NOMO-1 (cell line): ENCODE data around the gene ABCC10.
"Not testable (repeated sequence)": the region's sequence is repeated elsewhere in the genome, so short reads cannot be mapped to it uniquely, and the experiment has no call there.

Source experiments
- DNase-seq, 2 experiments: peaks; one replicate each; lab custom pipeline; 2025; ENCODE audit not compliant: unreplicated experiment in 2 of 2; lab: John Stamatoyannopoulos, UW

The ABCC10 gene, protein sequence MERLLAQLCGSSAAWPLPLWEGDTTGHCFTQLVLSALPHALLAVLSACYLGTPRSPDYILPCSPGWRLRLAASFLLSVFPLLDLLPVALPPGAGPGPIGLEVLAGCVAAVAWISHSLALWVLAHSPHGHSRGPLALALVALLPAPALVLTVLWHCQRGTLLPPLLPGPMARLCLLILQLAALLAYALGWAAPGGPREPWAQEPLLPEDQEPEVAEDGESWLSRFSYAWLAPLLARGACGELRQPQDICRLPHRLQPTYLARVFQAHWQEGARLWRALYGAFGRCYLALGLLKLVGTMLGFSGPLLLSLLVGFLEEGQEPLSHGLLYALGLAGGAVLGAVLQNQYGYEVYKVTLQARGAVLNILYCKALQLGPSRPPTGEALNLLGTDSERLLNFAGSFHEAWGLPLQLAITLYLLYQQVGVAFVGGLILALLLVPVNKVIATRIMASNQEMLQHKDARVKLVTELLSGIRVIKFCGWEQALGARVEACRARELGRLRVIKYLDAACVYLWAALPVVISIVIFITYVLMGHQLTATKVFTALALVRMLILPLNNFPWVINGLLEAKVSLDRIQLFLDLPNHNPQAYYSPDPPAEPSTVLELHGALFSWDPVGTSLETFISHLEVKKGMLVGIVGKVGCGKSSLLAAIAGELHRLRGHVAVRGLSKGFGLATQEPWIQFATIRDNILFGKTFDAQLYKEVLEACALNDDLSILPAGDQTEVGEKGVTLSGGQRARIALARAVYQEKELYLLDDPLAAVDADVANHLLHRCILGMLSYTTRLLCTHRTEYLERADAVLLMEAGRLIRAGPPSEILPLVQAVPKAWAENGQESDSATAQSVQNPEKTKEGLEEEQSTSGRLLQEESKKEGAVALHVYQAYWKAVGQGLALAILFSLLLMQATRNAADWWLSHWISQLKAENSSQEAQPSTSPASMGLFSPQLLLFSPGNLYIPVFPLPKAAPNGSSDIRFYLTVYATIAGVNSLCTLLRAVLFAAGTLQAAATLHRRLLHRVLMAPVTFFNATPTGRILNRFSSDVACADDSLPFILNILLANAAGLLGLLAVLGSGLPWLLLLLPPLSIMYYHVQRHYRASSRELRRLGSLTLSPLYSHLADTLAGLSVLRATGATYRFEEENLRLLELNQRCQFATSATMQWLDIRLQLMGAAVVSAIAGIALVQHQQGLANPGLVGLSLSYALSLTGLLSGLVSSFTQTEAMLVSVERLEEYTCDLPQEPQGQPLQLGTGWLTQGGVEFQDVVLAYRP (N-terminal part only)

DNA sequence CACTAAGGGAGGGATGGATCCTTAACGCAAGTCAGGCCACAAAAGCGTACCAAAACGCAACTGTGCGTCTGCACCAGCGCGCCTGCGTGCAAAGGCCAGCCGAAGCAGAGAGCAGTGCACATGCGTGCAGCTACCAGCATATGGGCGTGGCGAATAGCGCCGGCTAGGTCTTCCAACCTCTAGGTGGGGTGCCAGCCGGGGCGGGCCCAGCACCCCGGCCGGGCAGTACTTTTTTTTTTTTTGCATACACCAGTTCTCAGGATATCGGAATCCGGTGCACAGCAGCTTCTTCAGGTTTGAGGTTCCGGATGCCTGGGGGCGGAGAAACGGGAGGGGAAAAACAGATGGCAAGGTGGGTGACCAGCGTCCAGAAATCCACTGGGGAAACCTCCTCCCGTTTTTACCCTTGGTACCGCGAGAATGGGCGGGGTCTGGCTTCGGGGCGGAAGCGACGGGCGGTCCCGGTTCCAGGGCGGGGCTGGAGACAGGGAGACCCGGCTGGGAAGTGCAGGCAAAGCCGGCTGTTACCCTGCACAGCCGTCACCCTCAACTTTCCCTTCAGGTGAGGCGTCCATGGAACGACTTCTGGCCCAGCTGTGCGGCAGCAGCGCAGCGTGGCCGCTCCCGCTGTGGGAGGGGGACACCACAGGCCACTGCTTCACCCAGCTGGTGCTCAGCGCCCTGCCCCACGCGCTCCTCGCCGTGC, at the start of gene ABCC10:
Gene ABCC10, plus strand, starts transcription at position 136 of the 706 bp plus-strand sequence. Its CDS starts 438 bp downstream, at position 574.
- peak; percentile 94 for DNase-seq

DNA sequence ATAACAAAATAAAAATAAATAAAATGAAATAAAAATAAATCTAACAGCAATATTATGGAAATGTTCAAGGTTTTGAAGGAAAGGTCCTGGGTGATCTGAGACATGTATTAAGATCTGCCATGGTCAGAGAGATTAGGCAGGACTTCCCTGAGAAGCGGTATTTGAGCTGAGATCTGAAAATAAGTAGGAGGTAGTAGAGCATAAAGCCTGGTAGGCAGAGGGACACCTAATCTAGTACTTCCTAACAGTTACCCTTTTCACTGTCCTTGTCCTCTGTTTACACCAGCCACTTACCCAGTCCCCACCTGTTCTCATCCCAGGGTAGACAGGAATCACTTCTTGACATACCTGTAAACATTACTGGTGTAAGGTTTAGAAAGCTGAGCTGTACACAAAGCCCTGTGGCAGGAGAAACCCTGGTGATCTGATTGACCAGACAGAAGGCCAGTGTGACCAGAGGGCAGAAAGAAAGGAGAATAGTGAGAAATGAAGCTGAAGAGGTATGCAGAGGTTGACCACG, 49.6 kb upstream of the ABCC10 start:
- DNase-seq: no peak

DNA sequence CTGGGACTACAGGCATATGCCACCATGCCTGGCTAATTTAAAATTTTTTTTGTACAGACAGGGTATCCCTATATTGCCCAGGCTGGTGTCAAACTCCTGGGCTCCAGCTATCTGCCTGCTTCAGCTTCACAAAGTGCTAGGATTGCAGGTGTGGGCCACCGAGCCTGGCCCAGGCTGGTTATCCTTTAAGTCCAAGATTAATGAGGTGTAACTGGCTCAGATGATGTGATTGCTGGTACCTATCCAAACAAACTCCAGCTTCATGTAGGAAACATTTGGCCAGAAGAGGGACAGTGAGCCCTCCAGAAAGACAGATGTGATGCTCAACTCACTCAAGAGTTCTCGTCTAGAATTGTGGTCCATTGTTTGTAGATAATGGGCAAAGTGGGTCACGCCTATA, 48.7 kb upstream of the ABCC10 start:
- no peak for DNase-seq

DNA sequence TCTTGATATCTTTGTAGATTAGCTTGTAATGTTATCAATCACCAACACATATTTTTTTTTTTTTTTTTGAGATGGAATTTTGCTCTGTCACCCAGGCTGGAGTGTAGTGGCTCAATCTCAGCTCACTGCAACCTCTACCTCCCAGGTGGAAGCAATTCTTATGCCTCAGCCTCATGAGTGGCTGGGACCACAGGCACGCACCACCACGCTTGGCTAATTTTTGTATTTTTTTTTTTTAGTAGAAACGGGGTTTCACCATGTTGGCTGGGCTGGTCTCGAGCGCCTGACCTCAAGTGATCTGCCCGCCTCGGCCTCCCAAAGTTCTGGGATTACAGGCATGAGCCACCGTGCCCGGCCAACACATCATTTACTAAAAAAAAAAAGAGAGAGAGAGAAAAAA, 46.5 kb upstream of the ABCC10 start:
- DNase-seq: not testable (repeated sequence)

DNA sequence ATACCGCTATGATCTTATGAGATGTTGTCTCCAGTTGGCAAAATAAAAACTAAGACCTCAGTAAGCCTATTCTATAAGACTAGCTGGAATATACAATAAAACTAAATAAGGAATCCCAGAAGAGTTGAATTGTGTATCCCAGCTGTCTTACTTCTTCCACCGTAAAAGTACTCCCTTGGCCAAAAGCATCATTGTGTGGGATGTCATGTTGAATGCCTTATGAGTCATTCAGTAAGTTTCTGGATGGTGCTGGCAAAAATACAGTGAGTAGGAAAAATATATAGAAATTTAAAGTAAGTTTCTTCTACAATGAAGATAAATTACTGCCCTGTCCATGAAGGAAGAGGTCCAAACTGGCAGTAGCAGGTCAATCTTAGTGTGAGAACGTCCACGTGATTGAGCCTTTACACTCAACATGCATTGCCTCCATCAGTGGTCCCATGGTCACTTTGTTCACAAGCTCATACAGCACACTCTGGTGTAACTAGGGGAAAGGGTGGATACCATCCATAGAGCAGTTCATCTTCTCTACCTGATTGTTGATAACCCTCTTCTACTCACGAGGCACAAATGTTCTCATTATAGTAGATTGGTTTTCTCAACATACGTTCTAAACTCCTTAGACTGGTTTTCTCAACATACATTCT, 44.2 kb upstream of the ABCC10 start:
- DNase-seq: no peak

DNA sequence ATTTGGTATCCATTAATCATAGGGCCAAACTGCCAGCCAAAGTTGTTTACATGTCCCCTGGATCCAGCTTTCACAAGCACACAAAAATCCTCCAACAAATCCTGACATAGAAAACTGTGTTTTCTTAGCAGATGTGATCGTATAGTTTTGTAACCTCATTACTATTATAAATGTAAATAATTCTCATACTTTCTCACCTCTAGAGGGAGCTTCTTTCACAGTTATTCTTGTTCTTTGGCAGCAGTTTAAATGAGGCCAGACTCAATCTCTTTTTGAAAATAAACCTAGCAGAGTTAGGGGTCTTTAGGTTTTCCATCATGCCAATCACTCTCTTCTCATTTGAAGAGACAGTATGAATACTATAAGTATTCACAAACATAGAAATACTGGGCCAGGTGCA, 40.8 kb upstream of the ABCC10 start:
- peak in 1 of 2 experiments; percentile 28 for DNase-seq

DNA sequence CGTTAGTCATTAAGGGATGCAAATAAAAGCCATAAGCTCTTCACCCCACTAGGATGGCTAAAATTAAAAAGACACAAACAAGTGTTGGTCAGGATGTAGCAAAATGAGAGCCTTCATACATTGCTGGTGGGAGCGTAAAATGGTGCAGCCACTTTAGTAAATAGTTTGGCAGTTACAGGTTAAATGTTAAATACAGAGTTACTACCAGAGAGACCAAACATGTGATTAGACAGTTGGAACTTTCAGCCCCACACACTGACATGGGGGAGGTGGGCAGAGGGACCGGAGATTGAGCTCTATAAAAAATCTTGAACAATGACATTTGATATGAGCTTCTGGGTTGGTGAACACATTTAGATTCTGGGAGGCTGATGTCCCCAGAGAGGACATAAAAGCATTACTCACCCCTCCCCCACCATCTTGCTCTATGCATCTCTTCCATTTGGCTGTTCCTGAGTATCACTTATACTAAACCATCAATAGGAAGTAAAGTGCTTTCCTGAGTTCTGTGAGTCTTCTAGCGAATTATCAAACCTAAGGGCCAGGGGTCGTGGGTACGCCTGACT, 37.5 kb upstream of the ABCC10 start:
- DNase-seq: no peak

DNA sequence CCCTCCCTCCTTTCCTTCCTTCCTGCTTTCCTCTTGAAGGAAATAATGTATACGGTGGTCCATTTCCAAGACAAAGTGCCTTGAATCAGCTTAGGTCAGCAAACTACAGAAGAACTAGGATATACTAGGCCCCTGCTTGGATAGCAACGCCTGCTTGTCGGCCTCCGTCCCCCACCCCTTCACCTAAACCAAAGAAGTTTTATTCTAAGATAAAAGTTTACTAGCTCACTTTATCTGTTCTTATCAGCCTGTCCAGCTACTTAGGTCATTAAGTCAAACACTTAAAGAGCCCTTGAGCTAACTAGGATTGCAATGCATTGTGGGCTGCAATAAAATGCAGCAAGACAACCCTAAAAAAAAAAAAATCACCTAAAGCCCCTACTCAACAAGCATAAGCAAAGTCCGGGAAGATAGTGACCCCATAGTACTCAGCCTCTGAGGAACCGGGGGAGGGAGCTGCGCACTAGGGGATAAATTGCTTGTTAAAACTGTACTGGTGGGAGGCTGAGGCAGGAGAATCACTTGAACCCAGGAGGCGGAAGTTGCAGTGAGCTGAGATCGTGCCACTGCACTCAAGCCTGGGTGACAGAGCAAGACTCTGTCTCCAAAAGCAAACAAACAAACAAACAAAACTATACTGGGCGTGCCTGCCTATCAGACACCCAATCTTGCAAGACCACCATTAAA, 36.4 kb upstream of the ABCC10 start:
- DNase-seq: not testable (repeated sequence)

DNA sequence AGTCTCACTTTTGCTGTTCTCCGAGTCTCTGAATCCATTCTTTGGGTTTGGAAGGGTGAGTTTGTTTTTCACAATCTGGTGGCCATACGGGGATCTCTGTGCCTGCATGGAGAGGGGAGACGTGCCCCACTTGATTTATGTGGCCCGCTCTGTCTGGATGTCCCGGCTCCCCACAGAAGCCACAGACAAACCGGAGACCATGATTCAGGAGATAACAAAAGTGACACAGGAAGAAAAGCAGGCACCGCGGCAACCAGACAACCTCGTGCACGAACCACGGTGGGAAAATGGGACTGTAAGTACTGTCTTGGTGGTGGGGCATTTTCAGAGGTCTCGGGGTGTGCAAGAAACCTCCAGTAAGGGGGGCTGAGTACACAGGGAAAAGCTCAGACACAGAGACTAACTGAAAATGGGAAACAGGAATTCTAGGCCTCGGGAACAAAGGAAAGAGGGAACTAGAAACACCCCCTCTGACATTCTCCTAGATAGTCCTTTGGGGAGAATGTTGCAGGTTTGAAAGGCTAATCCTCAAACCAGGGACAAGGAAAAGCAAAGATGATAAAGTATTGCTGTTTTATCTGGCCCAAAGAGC, 35.8 kb upstream of the ABCC10 start:
- peak in 1 of 2 experiments; percentile 26 for DNase-seq

DNA sequence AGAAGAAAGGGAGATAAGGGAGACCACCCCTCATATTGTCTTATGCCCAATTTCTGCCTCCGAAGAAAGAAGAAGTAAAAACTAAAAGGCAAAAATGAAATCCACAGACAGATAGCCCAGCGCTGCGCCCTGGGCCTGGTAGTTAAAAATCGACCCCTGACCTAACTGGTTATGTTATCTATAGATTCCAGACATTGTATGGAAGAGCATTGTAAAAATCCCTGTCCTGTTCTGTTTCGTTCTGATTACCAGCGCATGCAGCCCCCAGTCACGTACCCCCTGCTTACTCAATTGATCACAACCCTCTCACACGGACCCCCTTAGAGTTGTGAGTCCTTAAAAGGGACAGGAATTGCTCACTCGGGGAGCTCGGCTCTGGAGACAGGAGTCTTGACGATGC, 34.2 kb upstream of the ABCC10 start:
- not testable (repeated sequence) for DNase-seq

DNA sequence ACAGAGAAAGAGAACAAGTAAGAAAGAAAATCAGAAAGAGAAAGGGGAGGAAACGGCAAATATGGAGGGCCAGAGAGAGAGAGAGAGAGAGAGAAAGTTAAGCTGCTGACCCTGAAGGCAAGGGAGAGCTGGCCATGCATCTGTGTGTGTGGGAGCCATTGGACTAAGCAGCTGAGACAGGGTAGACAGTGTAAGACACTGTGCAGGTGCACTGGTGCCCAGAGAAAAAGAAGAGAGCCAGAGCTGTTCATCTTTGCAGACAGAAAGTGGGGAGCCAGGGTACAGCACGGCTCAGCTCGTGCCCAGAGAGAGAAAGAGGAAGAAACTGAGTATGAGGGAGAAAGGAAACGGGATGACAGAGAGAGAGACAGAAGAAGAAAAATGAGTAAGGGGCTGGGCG, 33.7 kb upstream of the ABCC10 start:
- DNase-seq: peak in 1 of 2 experiments; percentile 33

DNA sequence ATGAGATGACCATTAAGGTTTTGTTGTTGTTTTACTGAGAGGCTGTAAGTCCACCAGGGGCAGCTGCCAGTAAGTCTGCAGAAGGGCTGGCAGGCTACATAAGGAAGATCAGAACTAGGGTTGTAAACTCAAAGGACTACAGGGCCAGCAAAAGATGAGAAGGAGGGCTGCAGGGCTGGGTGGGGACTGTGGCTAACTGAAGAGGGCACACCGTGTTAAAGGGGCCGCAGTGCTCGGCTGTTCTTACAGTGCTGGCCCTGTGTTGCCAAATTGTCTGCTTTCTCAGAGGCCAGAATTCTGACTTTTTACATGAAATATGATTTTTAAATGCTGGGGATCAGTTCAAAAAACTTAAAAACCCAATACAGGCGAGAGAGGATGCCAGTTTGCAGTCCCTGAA, 32.4 kb upstream of the ABCC10 start:
- DNase-seq: no peak

DNA sequence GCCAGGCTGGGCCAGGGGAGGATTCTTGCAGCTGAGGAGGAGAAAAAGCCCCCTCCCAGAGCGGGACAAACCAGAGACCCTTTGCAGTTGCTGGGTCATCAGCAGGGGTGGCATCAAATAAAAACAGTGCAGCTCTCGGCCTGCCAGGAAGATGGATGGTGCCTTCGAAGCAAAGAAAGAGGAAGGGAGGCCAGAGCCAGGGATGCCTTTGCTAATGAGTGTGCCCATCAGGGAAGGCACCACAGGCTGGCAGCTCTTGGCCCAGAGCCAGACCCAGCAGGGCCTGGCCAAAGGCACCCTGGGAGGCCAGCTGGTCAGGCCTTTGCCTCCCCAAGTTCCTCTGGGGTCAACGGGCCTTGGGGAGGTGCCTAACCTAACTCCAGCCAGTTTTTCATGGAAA, 31.6 kb upstream of the ABCC10 start:
- no peak for DNase-seq

DNA sequence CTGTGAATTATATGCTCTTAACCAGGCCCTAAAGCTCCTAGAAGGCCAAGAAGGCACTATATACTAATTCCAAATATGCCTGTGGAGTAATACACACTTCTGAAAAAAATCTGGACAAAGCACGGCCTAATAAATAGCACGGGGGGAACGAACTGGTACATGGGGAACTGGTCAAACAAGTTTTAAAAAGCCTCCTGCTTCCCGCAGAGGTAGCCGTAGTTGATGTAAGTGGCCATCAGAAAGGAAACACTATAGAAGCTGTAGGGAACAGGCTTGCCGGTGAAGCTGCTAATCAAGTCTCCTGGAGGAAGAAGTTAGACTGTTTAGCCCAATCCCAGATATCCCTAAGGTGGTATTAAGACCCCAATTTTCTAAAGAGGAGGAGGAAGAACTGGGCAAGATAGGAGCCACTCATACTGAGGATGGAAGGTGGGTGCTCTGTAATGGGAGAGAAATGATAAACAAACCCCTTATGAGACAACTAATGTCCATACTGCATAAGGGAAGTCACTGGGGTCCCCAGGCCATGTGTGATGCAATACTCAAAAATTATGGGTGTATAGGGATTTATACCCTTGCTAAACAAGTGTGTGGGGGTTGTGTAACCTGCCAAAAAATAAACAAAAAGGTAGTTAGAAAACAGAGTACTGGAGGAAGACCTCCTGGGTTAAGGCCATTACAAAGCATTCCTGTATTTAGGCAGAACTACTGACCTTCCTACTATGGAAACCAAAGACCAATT, 30.8 kb upstream of the ABCC10 start:
- DNase-seq: no peak

DNA sequence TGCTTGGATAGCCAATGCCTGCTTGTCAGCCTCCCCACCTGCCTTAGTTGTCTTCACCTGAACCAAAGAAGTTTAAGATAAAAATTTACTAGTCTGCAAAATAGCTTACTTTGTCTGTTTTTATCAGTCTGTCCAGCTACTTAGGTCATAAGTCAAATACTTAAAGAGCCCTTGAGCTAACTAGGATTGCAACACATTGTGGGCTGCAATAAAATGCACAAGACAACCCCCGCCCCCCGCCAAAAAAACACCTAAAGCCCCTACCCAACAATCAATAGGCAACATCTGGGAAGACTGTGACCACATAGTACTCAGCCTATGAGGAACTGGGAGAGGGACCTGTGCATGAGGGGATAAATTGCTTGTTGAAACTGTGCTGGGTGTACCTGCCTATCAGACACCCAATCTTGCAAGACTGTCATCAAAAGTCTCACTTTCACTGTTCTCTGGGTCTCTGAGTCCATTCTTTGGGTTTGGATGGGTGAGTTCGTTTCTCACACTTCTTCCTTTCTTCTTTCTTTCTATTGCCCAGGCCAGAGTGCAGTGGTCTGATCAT, 27.3 kb upstream of the ABCC10 start:
- DNase-seq: no peak

DNA sequence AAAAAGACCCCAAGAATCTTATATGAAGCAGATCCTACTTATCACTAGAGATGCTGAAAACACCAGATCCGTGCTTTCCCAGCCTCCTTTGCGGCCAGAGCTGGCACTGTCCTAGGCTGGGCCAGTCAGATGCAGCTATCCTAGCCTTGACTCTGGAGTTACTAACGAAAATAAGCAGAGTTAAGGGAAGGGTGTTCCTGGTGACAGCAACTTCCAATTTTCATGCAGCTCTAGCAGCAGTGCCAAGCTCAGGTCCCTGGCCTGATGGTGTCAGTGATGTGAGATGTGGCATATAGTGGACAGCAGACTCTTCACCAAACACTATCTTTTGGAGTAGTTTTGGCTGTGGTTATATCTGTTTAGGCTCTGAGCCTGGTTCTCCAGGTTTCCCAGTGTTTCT, 25.6 kb upstream of the ABCC10 start:
- DNase-seq: no peak

DNA sequence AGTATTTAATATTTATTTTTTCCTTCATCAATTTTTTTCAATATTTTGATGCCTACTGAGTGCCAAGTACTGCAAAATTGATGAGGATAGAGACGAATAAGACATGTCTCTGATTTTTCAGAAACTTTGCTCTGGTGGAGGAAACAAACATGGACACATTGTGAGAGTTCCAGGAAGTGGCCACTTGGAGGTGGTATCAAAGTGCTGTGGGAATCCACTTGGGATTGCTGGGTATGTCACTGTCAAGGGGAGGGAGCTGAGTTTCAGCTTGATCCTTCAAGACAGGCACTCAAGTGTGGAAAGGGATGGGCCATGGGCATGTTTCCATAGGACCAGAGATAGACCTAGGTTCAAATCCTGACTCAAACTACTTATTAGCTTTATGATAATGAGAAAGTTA, 24.5 kb upstream of the ABCC10 start:
- DNase-seq: no peak
